HG03378 (cell line): Measurements from ENCODE around the gene F2RL1.
A peak's percentile ranks its signal among the peaks of the same experiment; 100 is the strongest.
"Not testable (repeated sequence)": the region's sequence is repeated elsewhere in the genome, so short reads cannot be mapped to it uniquely, and the experiment has no call there.

Source experiments
- ATAC-seq: cut with Tn5 transposase; IDR thresholded peaks from one replicate; pipeline ENCODE4 v1.9.1; 2021; ENCODE audit warnings: mild to moderate bottlenecking, moderate library complexity; ENCODE audit not compliant: unreplicated experiment

Gene F2RL1

GRCh38 chr5:76849419-76850291 lies 30.8 kb downstream of the F2RL1 start, which contains the start of gene S100Z:
Gene S100Z (plus strand): TSS chr5:76850014. CDS start chr5:76875360, 25,346 bp downstream.
- no peak for ATAC-seq

- ATAC-seq: no peak
These were observed 31.8 kb downstream of the F2RL1 start for GRCh38 chr5:76850543-76851145.

DNA sequence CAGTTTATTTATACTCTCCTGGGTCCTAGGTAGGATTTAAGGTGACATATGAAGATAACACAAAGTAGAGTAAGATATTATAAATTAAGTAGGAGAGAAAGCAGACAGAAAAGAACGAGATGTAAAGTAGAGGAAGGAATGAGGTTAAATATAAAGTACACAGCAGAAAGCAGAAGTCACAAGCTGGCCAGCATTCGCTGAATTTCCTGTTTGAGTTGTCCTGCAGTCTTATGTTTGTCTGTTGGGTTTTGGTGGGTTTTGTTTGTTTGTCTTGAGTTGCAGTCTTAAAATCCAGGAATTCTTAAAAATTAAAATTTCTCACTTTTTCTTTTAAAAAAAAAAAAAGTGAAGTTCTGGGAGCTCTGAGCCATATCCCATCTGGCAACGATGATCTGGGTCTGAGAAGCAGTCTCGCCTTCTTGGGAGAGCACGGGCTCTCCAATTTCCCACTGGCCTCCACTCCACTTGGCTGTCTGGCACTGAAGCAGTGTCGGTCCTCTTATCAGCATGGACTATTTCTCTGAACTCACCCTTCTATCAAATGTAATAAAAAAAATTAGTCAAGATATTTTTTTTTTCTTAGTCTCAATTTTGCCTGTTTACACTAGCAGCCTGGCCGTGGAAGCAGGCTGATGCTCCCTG lies 33.0 kb downstream of the F2RL1 start:
- ATAC-seq: no peak

GRCh38 chr5:76852772-76853171 lies 33.9 kb downstream of the F2RL1 start:
- ATAC-seq: no peak

DNA sequence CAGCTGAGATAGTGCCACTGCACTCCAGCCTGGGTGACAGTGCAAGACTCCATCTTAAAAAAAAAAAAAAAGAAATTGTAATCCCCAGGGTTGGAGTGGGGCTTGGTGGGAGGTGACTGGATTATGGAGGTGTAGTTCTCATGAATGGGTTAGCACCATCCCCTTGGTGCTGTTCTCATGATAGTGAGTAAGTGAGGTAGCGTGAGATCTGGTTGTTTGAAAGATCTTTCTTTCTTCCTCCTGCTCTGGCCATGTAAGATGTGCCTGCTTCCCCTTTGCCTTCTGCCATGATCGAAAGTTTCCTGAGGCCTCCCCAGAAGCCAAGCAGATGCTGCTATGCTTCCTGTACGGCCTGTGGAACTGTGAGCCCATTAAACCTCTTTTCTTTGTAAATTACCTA lies 34.9 kb downstream of the F2RL1 start:
- not testable (repeated sequence) for ATAC-seq

GRCh38 chr5:76854644-76855043 lies 35.8 kb downstream of the F2RL1 start:
- no peak for ATAC-seq

DNA sequence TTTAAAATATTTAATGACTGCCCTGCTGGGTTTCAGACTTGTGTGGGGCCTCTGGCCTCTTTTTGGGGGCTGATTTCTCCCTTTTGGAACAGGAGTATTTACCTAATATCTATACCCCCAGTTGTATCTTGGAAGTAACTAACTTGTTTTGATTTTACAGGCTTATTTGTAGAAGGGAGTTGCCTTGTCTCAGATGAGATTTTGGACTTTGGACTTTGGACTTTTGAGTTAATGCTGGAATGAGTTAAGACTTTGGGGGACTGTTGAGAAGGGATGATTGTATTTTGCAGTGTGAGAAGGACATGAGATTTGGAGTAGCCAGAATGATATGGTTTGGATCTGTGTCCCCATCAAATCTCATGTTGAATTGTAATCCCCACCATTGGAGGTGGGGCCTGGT lies 36.7 kb downstream of the F2RL1 start:
- ATAC-seq: not testable (repeated sequence)

- no peak for ATAC-seq
These were observed 37.1 kb downstream of the F2RL1 start for GRCh38 chr5:76855961-76856360.

DNA sequence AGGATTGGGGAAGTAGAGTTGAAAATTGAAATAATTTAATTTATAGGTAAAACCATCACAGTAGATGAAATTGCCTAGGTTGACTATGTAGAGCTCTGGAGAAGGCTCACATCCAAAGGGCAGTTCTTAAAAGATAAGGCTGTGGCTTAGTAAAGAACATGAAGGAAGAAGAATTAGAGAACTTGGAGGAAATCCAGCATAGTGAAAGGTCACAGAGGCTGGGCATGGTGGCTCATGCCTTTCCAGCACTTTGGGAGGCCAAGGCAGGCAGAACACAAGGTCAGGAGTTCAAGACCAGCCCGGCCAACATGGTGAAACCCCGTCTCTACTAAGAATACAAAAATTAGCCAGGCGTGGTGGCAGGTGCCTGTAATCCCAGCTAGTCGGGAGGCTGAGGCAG lies 38.0 kb downstream of the F2RL1 start:
- not testable (repeated sequence) for ATAC-seq

GRCh38 chr5:76859591-76860247 lies 40.9 kb downstream of the F2RL1 start:
- ATAC-seq: no peak

DNA sequence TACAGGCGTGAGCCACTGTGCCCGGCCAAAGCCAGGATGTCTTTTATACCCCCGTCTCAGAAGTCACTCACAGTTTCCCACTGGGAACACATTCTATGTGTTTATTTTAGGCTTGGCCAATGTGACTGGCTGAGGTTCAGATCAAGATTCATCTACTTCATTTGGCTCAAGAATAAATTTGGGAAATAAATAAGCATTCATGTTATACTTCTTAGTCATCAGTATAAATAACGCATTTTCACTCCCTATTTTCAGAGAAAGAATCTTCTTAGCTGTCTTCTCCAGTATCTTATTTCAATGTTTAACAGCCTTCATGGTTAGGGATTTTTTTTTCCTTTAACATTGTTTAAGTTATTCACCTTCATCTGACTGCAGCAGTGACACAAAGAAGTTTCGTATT lies 42.8 kb downstream of the F2RL1 start:
- no peak for ATAC-seq

DNA sequence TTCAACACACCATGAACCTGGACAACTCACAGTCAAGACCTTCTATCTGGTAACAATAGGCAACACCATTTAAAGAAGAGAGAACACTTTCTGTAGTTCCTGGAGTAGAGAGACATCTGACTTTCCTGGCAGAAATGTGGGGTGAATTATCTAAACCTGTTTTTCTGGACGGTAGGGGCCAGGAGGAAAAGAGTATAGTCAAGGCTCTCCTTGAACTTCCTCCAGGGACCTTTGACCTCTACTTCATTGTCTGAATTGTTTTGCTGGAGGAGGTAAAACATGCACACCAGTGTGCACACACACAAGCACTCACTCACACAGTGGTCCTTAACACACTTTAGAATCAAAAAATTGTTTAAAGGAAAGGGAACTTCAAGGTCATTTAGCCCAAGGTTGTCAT lies 44.2 kb downstream of the F2RL1 start:
- ATAC-seq: no peak

- no peak for ATAC-seq
These were observed 47.7 kb downstream of the F2RL1 start for GRCh38 chr5:76866503-76866902.

GRCh38 chr5:76867038-76867437 lies 48.2 kb downstream of the F2RL1 start:
- no peak for ATAC-seq

- ATAC-seq: peak; percentile 60
These were observed 49.2 kb downstream of the F2RL1 start for GRCh38 chr5:76867827-76868693.

- no peak for ATAC-seq
These were observed 51.2 kb downstream of the F2RL1 start for GRCh38 chr5:76870046-76870445.

DNA sequence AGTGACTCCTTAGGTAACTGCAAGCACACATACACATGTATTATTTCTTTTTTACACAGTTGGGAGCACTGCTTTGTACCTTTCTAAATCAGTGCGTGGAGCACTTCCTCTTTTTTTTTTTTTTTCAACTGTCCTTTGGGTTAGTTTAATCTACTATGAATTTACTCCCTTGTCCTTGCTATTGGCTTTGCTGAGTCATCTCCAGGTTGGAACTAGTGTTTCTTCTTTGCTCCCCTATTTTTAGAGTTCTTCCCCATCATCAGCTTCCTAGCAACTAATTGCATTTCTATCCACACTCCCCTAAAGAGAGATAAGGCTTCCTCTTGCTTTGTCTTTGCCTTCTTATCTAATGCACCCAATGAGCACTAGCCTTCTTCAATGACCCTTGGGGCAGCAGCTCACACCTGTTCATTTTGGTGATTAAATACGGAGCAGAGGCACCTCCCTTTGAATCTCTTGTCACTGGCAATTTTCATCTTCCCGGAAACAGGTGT lies 55.3 kb downstream of the F2RL1 start:
- no peak for ATAC-seq
